ENCODE results near the gene OR4A15.

Gene OR4A15

GRCh38 chr11:55367674-55368073 lies at the start of gene OR4A15:
TSS of gene OR4A15 (plus strand) at chr11:55367974. CDS start at chr11:55367974, 0 bp downstream.
- no peak for TF ChIP-seq CTCF (conservative IDR thresholded peaks at IDR 0.05; ENCODE audit: low read depth)
- H3K27ac ChIP-seq: no peak within 1 kb of the TSS
- ChIA-PET CTCF (no interaction called here), POLR2A (ENCODE audit: low non-redundant PET) (no interaction called here)
- no peak for DNase-seq (ENCODE audit: low spot score)

GRCh38 chr11:55324500-55324899 lies 43.3 kb upstream of the OR4A15 start:
- no peak overlapping the region for H3K27ac ChIP-seq
- ChIA-PET CTCF (interaction anchor here (0.6 kb wide), 1 partner anchor 1135 kb away, joined by 3 read pairs; no protein-coding TSS in a partner anchor), POLR2A (ENCODE audit: low non-redundant PET) (no interaction called here)
- no peak for DNase-seq (ENCODE audit: low spot score)
- TF ChIP-seq CTCF (conservative IDR thresholded peaks at IDR 0.05; ENCODE audit: low read depth): no peak

- POLR2A ChIA-PET (ENCODE audit: low non-redundant PET): no interaction called here
- CTCF ChIA-PET: no interaction called here
Measured at GRCh38 chr11:55342901-55343300, 24.9 kb upstream of the OR4A15 start, which contains the start of gene OR4A16. TSS of gene OR4A16 (plus strand) at chr11:55343201. CDS start at chr11:55343201, 0 bp downstream.

GRCh38 chr11:55345306-55345705 lies 22.5 kb upstream of the OR4A15 start:
- H3K27ac ChIP-seq: no peak overlapping the region
- no peak for DNase-seq (ENCODE audit: low spot score)
- TF ChIP-seq CTCF (conservative IDR thresholded peaks at IDR 0.05; ENCODE audit: low read depth): no peak
- POLR2A ChIA-PET (ENCODE audit: low non-redundant PET): no interaction called here
- CTCF ChIA-PET: no interaction called here

More at GRCh38 chr11:55342901-55343300, 24.9 kb upstream of the OR4A15 start, which contains the start of gene OR4A16:
- no peak for DNase-seq (ENCODE audit: low spot score)
- TF ChIP-seq CTCF (conservative IDR thresholded peaks at IDR 0.05; ENCODE audit: low read depth): no peak
- H3K27ac ChIP-seq: no peak within 1 kb of the TSS

- POLR2A ChIA-PET (ENCODE audit: low non-redundant PET): no interaction called here
- no peak for DNase-seq (ENCODE audit: low spot score)
- TF ChIP-seq CTCF (conservative IDR thresholded peaks at IDR 0.05; ENCODE audit: low read depth): no peak
- no peak overlapping the region for H3K27ac ChIP-seq
- CTCF ChIA-PET: no interaction called here
Measured at GRCh38 chr11:55349032-55349431, 18.7 kb upstream of the OR4A15 start.

- no peak for TF ChIP-seq CTCF (conservative IDR thresholded peaks at IDR 0.05; ENCODE audit: low read depth)
- H3K27ac ChIP-seq: no peak overlapping the region
- POLR2A ChIA-PET (ENCODE audit: low non-redundant PET): no interaction called here
- CTCF ChIA-PET: interaction anchor here (0.6 kb wide), 1 partner anchor 351 kb away, joined by 3 read pairs; no protein-coding TSS in a partner anchor
- DNase-seq (ENCODE audit: low spot score): no peak
Measured at GRCh38 chr11:55357560-55358184, 10.1 kb upstream of the OR4A15 start.
